Stimulated activated CD8-positive, alpha-beta memory T cell treated with anti-CD3 and anti-CD28 coated beads, Interleukin-7, amount 100 ng/mL, for 24 hours (primary cell): Measurements from ENCODE around the gene TULP3.

Experiments used
- DNase-seq: peaks from one replicate; pipeline ENCODE4 v3.0.0-alpha.2; 2020; ENCODE audit warnings: low read depth

The TULP3 gene

GRCh38 chr12:2970744-2971143, 80.1 kb downstream of the TULP3 start:
- no peak for DNase-seq

GRCh38 chr12:2973566-2973965, 82.9 kb downstream of the TULP3 start:
- no peak for DNase-seq

GRCh38 chr12:2974560-2974971, 83.9 kb downstream of the TULP3 start:
- DNase-seq = no peak

- no peak for DNase-seq
Observed at GRCh38 chr12:2976581-2976996, 85.9 kb downstream of the TULP3 start.

DNA sequence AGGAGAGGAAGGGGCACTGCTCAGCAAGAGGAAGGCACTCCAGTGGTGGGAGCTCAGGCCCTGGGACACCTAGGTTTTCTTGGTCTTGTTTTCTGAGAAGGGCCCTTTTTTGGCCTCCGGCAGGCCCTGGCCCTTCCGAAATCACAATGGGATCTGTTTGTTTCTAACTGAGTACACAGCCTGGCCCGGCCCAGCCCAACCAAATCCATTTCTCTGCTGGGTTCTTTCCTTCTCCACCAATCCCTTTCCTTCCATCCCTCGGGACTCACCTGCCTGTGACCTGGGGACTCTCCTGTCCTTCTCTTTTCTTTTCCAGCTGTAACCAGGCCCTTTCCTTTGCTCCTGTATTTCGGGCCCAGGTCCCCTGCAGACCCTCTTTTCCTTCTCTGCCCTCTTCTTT, 87.1 kb downstream of the TULP3 start:
- DNase-seq = no peak

DNA sequence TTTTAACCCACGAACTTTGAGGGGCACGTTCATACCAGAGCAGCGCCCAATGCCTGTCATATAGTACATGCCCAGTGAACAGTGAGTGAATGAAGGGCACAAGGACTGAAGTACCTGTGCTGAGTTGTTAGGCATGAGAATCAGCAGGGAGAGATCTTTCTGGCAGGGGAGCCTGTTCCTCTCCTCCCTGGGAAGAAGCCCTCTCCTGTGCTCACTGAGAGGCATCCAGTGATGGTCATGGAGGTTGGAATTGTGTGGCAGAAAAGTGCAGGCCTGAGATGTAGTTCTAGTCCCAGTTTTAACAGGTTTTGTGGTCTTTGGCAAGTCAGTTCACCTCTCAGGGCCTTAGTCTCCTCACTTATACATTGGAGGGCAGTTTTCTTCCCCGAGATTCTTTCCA, 89.1 kb downstream of the TULP3 start:
- DNase-seq = no peak

DNA sequence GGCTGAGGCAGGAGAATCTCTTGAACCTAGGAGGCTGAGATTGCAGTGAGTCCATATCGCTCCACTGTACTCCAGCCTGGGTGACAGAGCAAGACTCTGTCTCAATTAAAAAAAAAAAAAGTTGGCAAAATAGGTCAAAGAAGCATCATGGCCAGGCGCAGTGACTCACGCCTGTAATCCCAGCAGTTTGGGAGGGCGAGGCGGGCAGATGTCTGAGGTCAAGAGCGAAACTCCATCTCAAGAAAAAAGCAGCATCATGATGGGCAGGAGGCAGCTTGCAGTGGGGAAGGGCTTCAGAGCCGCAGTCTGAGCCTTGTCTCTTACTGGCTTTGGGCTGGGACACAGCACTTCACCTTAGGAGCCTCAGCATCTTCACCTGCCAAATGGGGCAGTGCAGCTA, 89.9 kb downstream of the TULP3 start:
- no peak for DNase-seq

DNA sequence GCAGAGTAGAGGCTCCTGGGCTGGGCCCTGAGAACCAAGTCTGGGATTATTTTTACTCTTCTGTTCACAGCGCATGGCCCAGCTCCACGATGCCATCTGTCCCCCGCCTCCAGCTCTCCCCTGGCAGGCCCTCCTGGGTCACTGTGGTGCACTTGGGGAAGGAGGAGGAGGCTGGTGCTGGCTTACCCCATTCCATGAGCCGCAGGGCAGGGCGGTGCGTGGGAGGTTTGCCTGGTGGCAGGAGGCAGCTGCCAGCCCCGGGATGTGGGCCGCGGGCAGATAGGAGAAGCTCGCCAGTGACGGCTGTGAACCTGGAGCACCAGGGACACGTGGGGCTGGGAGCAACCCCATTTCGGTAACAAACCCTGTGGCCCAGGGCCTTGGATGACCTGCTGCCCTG, 91.7 kb downstream of the TULP3 start:
- no peak for DNase-seq

DNA sequence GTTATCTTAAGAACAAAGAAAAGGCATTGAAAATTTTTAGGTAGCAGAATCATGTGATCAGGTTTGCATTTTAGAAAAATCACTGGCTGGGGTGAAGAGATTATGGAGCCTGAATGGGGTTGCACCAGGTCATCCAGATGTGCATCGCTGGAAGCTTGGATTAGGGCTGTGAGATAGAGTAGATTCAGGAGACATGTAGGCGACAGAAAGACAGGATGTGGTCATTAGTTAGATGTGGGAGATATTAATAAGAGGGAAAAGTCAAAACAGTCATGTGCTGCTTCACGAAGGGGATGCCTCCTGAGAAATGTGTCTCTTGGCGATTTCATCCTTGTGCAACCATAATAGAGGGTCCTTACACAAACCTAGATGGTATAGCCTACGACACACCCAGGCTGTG, 93.6 kb downstream of the TULP3 start:
- DNase-seq = no peak

- DNase-seq = no peak
Observed at GRCh38 chr12:2984698-2985097, 94.0 kb downstream of the TULP3 start.

DNA sequence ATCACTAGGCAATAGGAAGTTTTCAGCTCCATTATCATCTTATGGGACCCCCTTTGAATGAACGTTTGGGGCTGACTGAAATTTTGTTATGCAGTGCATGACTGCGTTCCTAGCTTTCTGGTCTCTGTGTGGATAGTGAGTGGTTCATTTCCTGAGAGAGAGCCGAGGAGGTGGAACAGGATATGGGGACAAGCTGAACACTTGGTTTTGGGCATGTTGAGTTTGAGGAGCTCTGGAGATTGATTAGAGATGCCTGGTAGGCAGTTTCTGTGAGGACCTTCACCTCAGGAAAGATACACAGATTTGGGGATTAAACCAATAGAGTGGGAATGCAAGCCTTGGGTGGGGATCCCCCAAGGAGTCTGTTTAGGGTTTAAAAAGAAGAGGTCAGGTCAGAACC, 96.2 kb downstream of the TULP3 start:
- DNase-seq = no peak

GRCh38 chr12:2988494-2988893, 97.8 kb downstream of the TULP3 start:
- DNase-seq = no peak
